ENCODE results near the gene GPS2. TPM values are rescaled to one million over a fixed set of nuclear protein-coding genes. Genes with fewer than 3 reads are reported as not detected.

Gene GPS2
- total and polyA plus RNA-seq, 2 experiments from 2014 or later: 83.4 to 122 TPM

- H3K36me3 Mint-ChIP-seq (ENCODE audit: low read depth): peaks cover 36% of the 10 kb centered on the region
Observed at GRCh38 chr17:7327501-7327900, 12.3 kb upstream of the GPS2 start.

More at GRCh38 chr17:7327501-7327900, 12.3 kb upstream of the GPS2 start:
- Histone ChIP-seq H3F3A (replicated peaks; ENCODE audit: low read depth) (peaks cover 30% of the 10 kb centered on the region), H3K4me3 (no peak overlapping the region), H2AFZ (no peak overlapping the region), H4K20me1 (replicated peaks; ENCODE audit: insufficient read depth) (no peaks in the 10 kb centered on the region), H3K9me2 (ENCODE audit: insufficient read depth) (no peaks in the 10 kb centered on the region), H3K36me3 (ENCODE audit: insufficient read depth) (peaks cover 11% of the 10 kb centered on the region; the same call in 1 of the 2 replicates), H3K27me3 (ENCODE audit: insufficient read depth) (no peaks in the 10 kb centered on the region), H3K4me2 (no peak overlapping the region; the same call in 1 of the 2 replicates), H3K4me1 (ENCODE audit: insufficient read depth) (peaks cover 10% of the 10 kb centered on the region), H3K79me2 (replicated peaks; ENCODE audit: insufficient read depth) (peaks cover 14% of the 10 kb centered on the region), H3K27ac (ENCODE audit: low read depth) (no peak overlapping the region)
- H3K27ac Mint-ChIP-seq: no peak overlapping the region
- DNase-seq (ENCODE audit: low spot score): no peak
- peaks cover 7% of the 10 kb centered on the region for H3K27me3 Mint-ChIP-seq (ENCODE audit: insufficient read depth, low read depth, poor library complexity)
- peak overlapping the region; percentile 46; the same call in 1 of the 3 replicates for H3K4me3 Mint-ChIP-seq
- no peak for ATAC-seq
- no peaks in the 10 kb centered on the region for H3K9me3 Mint-ChIP-seq
- no peak for TF ChIP-seq STAT1 (IDR thresholded peaks at IDR 0.05; ENCODE audit: unreplicated experiment)
- TF ChIP-seq CREB1 (CRISPR knock-in tag; IDR thresholded peaks at IDR 0.05; ENCODE audit: low read depth): no peak
- no peak for TF ChIP-seq POLR2AphosphoS5 (IDR thresholded peaks at IDR 0.05; ENCODE audit: low read depth)
- TF ChIP-seq ETS1 (IDR thresholded peaks at IDR 0.05): no peak
- no peak for TF ChIP-seq NANOG (IDR thresholded peaks at IDR 0.05; ENCODE audit: borderline replicate concordance)
- no peak for TF ChIP-seq EZH2phosphoT487 (IDR thresholded peaks at IDR 0.05; ENCODE audit: unreplicated experiment)
- TF ChIP-seq JUNB (IDR thresholded peaks at IDR 0.05; ENCODE audit: unreplicated experiment): no peak
- no peak for TF ChIP-seq CTCF (conservative IDR thresholded peaks at IDR 0.05; ENCODE audit: low read depth in 2 of 2)
- no peak for TF ChIP-seq EZH2 (IDR thresholded peaks at IDR 0.05; ENCODE audit: low read depth, unreplicated experiment)
- no peak for TF ChIP-seq ZNF114 (CRISPR knock-in tag; IDR thresholded peaks at IDR 0.05)
- TF ChIP-seq REST (IDR thresholded peaks at IDR 0.05; ENCODE audit: unreplicated experiment): no peak
- no peak for TF ChIP-seq ZNF331 (CRISPR knock-in tag; IDR thresholded peaks at IDR 0.05; ENCODE audit: low read depth)
- no peak for TF ChIP-seq ZNF462 (CRISPR knock-in tag; IDR thresholded peaks at IDR 0.05)
- H3K4me1 Mint-ChIP-seq: peaks cover 18% of the 10 kb centered on the region
